GM21528 (cell line): Measurements from ENCODE around the gene LRBA.

Experiments
- ATAC-seq: cut with Tn5 transposase; IDR thresholded peaks from one replicate; pipeline ENCODE4 v1.9.1; 2021; ENCODE audit warnings: mild to moderate bottlenecking, moderate library complexity; ENCODE audit not compliant: unreplicated experiment, low FRiP score

The LRBA gene

GRCh38 chr4:150264595-150265161 lies 750.4 kb downstream of the LRBA start:
- ATAC-seq = no peak

- no peak for ATAC-seq
Measured at GRCh38 chr4:150262611-150263010, 752.5 kb downstream of the LRBA start.

GRCh38 chr4:150261571-150261970 lies 753.5 kb downstream of the LRBA start:
- no peak for ATAC-seq

- no peak for ATAC-seq
Measured at GRCh38 chr4:150259861-150260567, 755.1 kb downstream of the LRBA start.

- ATAC-seq = no peak
Measured at GRCh38 chr4:150258569-150258968, 756.5 kb downstream of the LRBA start.

GRCh38 chr4:150256841-150257730 lies 758.0 kb downstream of the LRBA start:
- ATAC-seq = no peak

GRCh38 chr4:150256225-150256620 lies 758.9 kb downstream of the LRBA start:
- ATAC-seq = no peak

- no peak for ATAC-seq
Measured at GRCh38 chr4:150255610-150256224, 759.4 kb downstream of the LRBA start.

GRCh38 chr4:150253965-150254630 lies 761.0 kb downstream of the LRBA start:
- no peak for ATAC-seq

- ATAC-seq = no peak
Measured at GRCh38 chr4:150253416-150253815, 761.7 kb downstream of the LRBA start.

- no peak for ATAC-seq
Measured at GRCh38 chr4:150252741-150253140, 762.3 kb downstream of the LRBA start.

- no peak for ATAC-seq
Measured at GRCh38 chr4:150252306-150252705, 762.8 kb downstream of the LRBA start.

- no peak for ATAC-seq
Measured at GRCh38 chr4:150251752-150252190, 763.3 kb downstream of the LRBA start.

- ATAC-seq = no peak
Measured at GRCh38 chr4:150250998-150251651, 764.0 kb downstream of the LRBA start.

- no peak for ATAC-seq
Measured at GRCh38 chr4:150250293-150250997, 764.6 kb downstream of the LRBA start.

- no peak for ATAC-seq
Measured at GRCh38 chr4:150248181-150248580, 766.9 kb downstream of the LRBA start.

GRCh38 chr4:150247184-150247583 lies 767.9 kb downstream of the LRBA start:
- ATAC-seq = no peak

GRCh38 chr4:150244600-150244999 lies 770.5 kb downstream of the LRBA start:
- no peak for ATAC-seq

GRCh38 chr4:150243932-150244331 lies 771.2 kb downstream of the LRBA start:
- no peak for ATAC-seq
